DMS153 treated with DMSO at 0.1 percent for 48 hours (cell line): ENCODE data around the gene SORBS2.
"Not testable (repeated sequence)": the region's sequence is repeated elsewhere in the genome, so short reads cannot be mapped to it uniquely, and the experiment has no call there.

Experiments used
- DNase-seq: peaks from one replicate; lab custom pipeline; 2025; ENCODE audit not compliant: unreplicated experiment; lab: John Stamatoyannopoulos, UW

The SORBS2 gene

GRCh38 chr4:185717377-185717741, 94.6 kb downstream of the SORBS2 start:
- DNase-seq = no peak

- no peak for DNase-seq
These were observed 95.2 kb downstream of the SORBS2 start for GRCh38 chr4:185716577-185717376.

- DNase-seq = no peak
These were observed 95.8 kb downstream of the SORBS2 start for GRCh38 chr4:185716141-185716551.

GRCh38 chr4:185714524-185714923, 97.5 kb downstream of the SORBS2 start:
- DNase-seq = not testable (repeated sequence)

- no peak for DNase-seq
These were observed 98.3 kb downstream of the SORBS2 start for GRCh38 chr4:185713731-185714130.

- no peak for DNase-seq
These were observed 98.7 kb downstream of the SORBS2 start for GRCh38 chr4:185713272-185713671.

- DNase-seq = no peak
These were observed 99.5 kb downstream of the SORBS2 start for GRCh38 chr4:185712350-185713024.

- no peak for DNase-seq
These were observed 100.3 kb downstream of the SORBS2 start for GRCh38 chr4:185711726-185712125.

GRCh38 chr4:185710487-185710995, 101.5 kb downstream of the SORBS2 start:
- DNase-seq = no peak

- no peak for DNase-seq
These were observed 102.0 kb downstream of the SORBS2 start for GRCh38 chr4:185709802-185710486.

- no peak for DNase-seq
These were observed 103.6 kb downstream of the SORBS2 start for GRCh38 chr4:185708348-185708747.

GRCh38 chr4:185707622-185708021, 104.4 kb downstream of the SORBS2 start:
- not testable (repeated sequence) for DNase-seq

- DNase-seq = no peak
These were observed 109.8 kb downstream of the SORBS2 start for GRCh38 chr4:185702147-185702663.

- no peak for DNase-seq
These were observed 111.4 kb downstream of the SORBS2 start for GRCh38 chr4:185700630-185701029.

- DNase-seq = no peak
These were observed 111.9 kb downstream of the SORBS2 start for GRCh38 chr4:185700048-185700447.

- DNase-seq = no peak
These were observed 114.5 kb downstream of the SORBS2 start for GRCh38 chr4:185697488-185697887.

GRCh38 chr4:185695743-185696142, 116.3 kb downstream of the SORBS2 start:
- DNase-seq = no peak

- no peak for DNase-seq
These were observed 118.3 kb downstream of the SORBS2 start for GRCh38 chr4:185693548-185694215.

- DNase-seq = no peak
These were observed 122.6 kb downstream of the SORBS2 start for GRCh38 chr4:185689407-185689806.

- DNase-seq = no peak
These were observed 126.2 kb downstream of the SORBS2 start for GRCh38 chr4:185685804-185686203.

- no peak for DNase-seq
These were observed 128.1 kb downstream of the SORBS2 start for GRCh38 chr4:185683896-185684295.
